Left ventricle myocardium inferior (tissue), 1 donor: ENCODE measurements around the gene POLR2L. TPM values are rescaled to one million over a fixed set of nuclear protein-coding genes. Genes with fewer than 3 reads are reported as not detected.
A peak's percentile ranks its signal among the peaks of the same experiment; 100 is the strongest.

Source experiments
- DNase-seq: peaks from one replicate; pipeline ENCODE4 v3.0.0-alpha.2; 2020
- H3K27ac ChIP-seq: fragments of 200-600 bp; replicated peaks from 2 replicates; pipeline ENCODE4 v1.8.0; 2021
- H3K27me3 ChIP-seq: fragments of 200-600 bp; 2 replicates; pipeline ENCODE4 v1.8.0; 2021; ENCODE audit warnings: low read depth
- H3K36me3 ChIP-seq: fragments of 200-600 bp; 2 replicates; pipeline ENCODE4 v1.8.0; 2021
- H3K4me1 ChIP-seq: fragments of 200-600 bp; 2 replicates; pipeline ENCODE4 v1.8.0; 2021
- H3K4me3 ChIP-seq: fragments of 200-600 bp; 2 replicates; pipeline ENCODE4 v1.8.0; 2021; ENCODE audit warnings: mild to moderate bottlenecking, moderate library complexity
- H3K9me3 ChIP-seq: fragments of 200-600 bp; replicated peaks from 2 replicates; pipeline ENCODE4 v1.8.0; 2021
- intact Hi-C: fragments of 100-400 bp; cut with micrococcal nuclease; formaldehyde crosslinking; loops from one replicate; pipeline ENCODE4 v1.11.0; 2022
- total RNA-seq: library from RNA; stranded (reverse); fragmentation: NEBNext Ultra II Directional; extraction: Animal tissue kit (Norgen Biotek cat#: 25700); gene quantifications from one replicate; pipeline ENCODE4 v1.2.1, GENCODE V29; 2021
- TF ChIP-seq, protein P1 (sequence below): fragments of 200-600 bp; IDR thresholded peaks from 2 replicates; pipeline ENCODE4 v1.8.0; 2021; ENCODE audit warnings: antibody characterized with exemption, mild to moderate bottlenecking, borderline replicate concordance
- donor health status: DM: no; HTN: yes; CAD: no; lungs with severe emphysema.

Gene POLR2L
- total RNA-seq, 1 donor from 2014 or later: 226 TPM

DNA sequence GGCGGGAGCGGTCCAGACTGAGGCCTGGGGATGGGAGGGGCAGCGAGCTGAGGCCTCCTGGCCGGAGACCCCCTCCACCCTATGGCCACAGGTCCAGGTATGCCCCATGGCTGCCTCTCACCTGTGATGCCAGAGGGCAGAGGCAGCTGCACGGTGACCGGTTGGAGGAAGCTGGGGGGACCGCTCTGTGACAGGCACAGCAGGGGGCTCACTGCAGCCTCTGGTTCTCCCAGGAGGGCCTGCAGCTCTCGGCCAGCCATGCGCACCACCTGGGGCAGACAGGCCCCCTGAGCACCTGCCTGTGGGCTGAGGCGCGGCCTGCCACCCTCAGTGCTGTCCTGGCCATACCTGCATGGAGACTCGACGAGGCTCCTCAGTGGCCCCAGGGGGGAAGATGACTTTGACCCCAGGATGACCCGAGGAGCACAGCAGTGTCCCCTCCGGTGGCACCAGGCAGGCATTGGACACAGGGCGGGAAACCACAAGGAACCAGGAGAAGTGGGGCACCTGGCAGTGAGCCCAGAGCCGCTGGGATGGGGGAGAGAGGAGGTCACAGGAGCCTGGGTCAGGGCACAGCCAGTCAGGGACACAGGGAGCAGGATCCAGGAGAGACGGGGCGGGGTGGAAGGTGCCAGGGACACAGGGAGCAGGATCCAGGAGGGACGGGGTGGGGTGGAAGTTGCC lies 41.1 kb downstream of the POLR2L start:
- H3K27ac ChIP-seq: no peak overlapping the region
- H3K4me1 ChIP-seq: peaks cover 57% of the 10 kb centered on the region
- H3K9me3 ChIP-seq: no peaks in the 10 kb centered on the region
- no peaks in the 10 kb centered on the region for H3K27me3 ChIP-seq
- H3K36me3 ChIP-seq: peaks cover 36% of the 10 kb centered on the region
- DNase-seq: no peak
- intact Hi-C loops: no loop called here
- TF ChIP-seq, protein P1, sequence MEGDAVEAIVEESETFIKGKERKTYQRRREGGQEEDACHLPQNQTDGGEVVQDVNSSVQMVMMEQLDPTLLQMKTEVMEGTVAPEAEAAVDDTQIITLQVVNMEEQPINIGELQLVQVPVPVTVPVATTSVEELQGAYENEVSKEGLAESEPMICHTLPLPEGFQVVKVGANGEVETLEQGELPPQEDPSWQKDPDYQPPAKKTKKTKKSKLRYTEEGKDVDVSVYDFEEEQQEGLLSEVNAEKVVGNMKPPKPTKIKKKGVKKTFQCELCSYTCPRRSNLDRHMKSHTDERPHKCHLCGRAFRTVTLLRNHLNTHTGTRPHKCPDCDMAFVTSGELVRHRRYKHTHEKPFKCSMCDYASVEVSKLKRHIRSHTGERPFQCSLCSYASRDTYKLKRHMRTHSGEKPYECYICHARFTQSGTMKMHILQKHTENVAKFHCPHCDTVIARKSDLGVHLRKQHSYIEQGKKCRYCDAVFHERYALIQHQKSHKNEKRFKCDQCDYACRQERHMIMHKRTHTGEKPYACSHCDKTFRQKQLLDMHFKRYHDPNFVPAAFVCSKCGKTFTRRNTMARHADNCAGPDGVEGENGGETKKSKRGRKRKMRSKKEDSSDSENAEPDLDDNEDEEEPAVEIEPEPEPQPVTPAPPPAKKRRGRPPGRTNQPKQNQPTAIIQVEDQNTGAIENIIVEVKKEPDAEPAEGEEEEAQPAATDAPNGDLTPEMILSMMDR: no peak
- H3K4me3 ChIP-seq: no peak overlapping the region

DNA sequence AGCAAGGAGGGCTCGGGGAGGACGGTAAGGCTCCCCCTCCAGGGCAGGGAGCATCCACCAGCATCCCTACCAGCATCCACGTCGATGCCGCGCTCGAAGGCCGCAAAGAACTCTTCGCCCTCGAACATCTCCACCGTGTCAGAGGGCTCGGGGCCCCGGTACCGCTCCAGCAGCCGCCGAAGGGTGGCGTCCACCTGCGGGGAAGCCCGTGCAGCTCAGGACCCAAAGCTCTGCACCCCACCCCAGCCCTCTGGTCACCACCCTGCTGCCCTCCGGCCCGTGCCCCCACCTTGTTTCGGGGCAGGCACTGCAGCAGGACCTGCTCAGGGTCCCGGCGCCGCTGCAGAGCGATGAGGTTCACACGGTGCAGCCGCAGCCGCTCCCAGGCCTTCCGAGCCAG lies 41.9 kb downstream of the POLR2L start:
- no peak overlapping the region for H3K4me3 ChIP-seq
- H3K9me3 ChIP-seq: no peaks in the 10 kb centered on the region
- no peak for DNase-seq
- no peak overlapping the region for H3K27ac ChIP-seq
- intact Hi-C loops: no loop called here
- TF ChIP-seq, protein P1: no peak
- no peaks in the 10 kb centered on the region for H3K27me3 ChIP-seq
- peaks cover 36% of the 10 kb centered on the region for H3K36me3 ChIP-seq
- H3K4me1 ChIP-seq: peaks cover 61% of the 10 kb centered on the region

DNA sequence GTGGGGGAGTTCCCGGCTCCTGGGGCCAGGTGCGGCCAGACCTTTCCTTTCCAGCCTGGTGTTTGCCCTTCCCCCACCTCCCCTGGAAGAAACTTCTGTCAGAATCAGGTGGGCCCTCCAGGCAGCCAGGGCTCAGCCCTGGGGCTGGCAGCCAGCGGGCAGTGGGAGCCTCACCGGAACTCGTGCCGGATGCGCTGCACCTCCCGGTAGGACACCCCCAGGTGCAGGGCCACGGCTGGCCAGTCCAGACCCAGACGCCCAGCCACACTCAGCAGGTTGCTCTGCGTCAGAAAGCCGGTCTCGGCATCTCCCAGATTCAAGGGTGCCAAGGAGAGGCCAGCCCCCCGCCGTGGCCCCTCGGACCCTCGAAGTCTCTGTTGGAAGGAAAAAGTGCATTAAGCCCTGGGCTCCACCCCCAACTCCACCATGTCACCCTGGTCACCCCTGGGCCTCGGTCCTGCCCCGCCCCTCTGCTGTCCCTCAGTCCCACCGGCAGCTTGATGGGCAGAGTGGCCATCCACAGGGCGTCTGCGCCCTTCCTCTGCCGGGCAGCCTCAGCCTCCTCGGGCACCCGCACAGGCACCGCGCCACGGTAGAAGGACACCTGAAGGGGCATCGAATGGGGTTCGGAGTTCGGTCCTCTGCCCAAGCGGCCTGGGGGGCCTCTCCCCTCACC lies 42.5 kb downstream of the POLR2L start:
- H3K27ac ChIP-seq: no peak overlapping the region
- peaks cover 63% of the 10 kb centered on the region for H3K4me1 ChIP-seq
- intact Hi-C loops: no loop called here
- no peaks in the 10 kb centered on the region for H3K27me3 ChIP-seq
- H3K9me3 ChIP-seq: no peaks in the 10 kb centered on the region
- peaks cover 36% of the 10 kb centered on the region for H3K36me3 ChIP-seq
- H3K4me3 ChIP-seq: no peak overlapping the region
- TF ChIP-seq, protein P1: no peak
- no peak for DNase-seq

DNA sequence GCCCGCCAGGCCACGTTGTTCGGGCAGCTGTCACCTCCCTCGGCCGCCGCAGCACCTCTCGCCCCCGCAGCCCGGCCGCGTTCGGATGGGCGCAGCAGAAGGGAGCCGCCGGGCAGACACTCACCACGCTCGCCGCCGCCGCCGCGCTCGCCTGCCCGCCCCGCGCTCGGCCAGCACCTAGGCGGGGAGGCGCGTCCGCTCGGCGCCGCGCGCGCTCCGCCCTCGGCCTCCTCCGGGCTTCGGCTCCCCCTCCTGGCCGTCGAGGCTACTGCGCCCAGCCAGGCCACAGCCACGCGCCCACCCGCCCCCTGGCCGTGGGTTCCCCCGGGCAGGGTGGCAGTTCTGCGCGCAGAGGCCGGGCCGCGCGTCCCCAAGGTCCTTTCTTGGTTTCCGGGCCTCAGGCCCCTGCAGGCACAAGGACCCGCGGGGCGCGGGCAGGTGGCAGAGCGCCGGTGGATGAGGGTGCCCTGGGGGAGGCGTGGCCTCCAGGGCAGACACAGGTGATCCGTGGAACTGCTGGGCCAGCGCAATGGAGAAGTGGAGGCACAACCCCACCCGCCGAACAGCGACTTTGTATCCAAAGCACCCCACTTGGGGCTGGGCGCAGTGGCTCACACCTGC lies 44.1 kb downstream of the POLR2L start, which contains the start of gene SLC25A22:
SLC25A22 (minus strand) TSS at position 189 of the 621 bp plus-strand sequence. CDS start 3,275 bp downstream, outside the sequence.
- intact Hi-C loops: no loop called here
- DNase-seq: peak; percentile 81
- Histone ChIP-seq H3K9me3 (no peaks in the 10 kb centered on the region), H3K4me3 (peak within 1 kb of the TSS; percentile 81), H3K4me1 (peaks cover 51% of the 10 kb centered on the region), H3K27me3 (no peaks in the 10 kb centered on the region), H3K27ac (peak within 1 kb of the TSS; percentile 85), H3K36me3 (peaks cover 35% of the 10 kb centered on the region)
- TF ChIP-seq, protein P1: peak; percentile 91

DNA sequence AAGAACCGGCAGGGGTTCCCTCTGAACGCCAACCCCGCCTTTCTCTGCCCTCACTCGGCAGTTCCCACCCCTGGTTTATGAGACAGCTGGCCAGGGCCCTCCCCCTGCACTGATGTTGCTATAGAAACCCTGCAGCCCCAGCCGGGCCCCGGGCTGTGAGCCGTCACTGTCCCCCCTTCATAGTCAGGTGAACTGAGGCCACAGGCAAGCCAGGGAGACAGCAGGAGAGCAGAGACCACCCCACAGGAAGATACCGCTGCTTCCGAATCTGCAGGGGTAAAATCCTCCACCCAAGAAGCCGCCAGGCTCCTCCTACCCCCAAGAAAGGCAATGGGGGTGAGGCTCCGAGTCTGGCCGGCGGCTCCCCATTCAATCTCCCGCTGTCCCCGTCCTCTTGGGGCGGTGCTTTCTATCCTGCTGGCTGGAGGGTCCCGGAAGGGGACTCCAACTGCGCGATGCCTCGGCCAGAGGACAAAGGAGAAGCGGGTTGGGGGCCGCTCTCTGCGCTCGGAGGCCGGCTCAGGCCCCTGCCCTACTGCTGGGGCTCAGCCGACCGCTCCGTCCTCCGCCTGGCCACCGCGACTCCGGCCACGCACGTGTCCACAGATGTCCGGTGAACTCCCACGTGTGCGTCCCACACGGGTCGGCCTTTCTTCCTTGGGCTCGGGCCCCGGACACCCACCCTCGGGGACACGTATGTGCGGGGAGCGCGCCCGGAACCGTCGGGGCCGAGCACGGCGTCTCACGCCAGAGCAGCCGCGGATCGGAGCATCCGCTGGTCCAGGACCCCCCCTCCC lies 44.8 kb downstream of the POLR2L start:
- TF ChIP-seq, protein P1: no peak
- intact Hi-C loops: no loop called here
- Histone ChIP-seq H3K9me3 (no peaks in the 10 kb centered on the region), H3K4me3 (peak overlapping the region; percentile 81), H3K36me3 (peaks cover 28% of the 10 kb centered on the region), H3K27me3 (no peaks in the 10 kb centered on the region), H3K4me1 (peaks cover 44% of the 10 kb centered on the region), H3K27ac (peak overlapping the region; percentile 85)
- peak; percentile 66 for DNase-seq
